ENCODE results near the gene SIX3. TPM values are rescaled to one million over a fixed set of nuclear protein-coding genes. Genes with fewer than 3 reads are reported as not detected.

Gene SIX3
- total and polyA plus RNA-seq, 3 experiments from 2014 or later, result not detected

- ChIA-PET POLR2A (no interaction called here), CTCF (no interaction called here)
- no peak overlapping the region for H3K27ac ChIP-seq (ENCODE audit: low read depth, low read length)
- Mint-ChIP-seq H3K9me3 (no peaks in the 10 kb centered on the region), H3K4me3 (no peak overlapping the region), H3K27ac (no peak overlapping the region), H3K4me1 (peaks cover 6 to 34% (median 22%) of the 10 kb centered on the region in 3 donors), H3K36me3 (no peaks in the 10 kb centered on the region), H3K27me3 (peaks cover 42 to 86% of the 10 kb centered on the region in 2 donors)
- H3K36me3 ChIP-seq (ENCODE audit: insufficient read depth, low read length), result no peaks in the 10 kb centered on the region
- no peak for DNase-seq
- H3K27me3 ChIP-seq (ENCODE audit: insufficient read depth, low read length, poor library complexity, severe bottlenecking), result peaks cover 30% of the 10 kb centered on the region
- H3K4me3 ChIP-seq (ENCODE audit: low read length), result no peak overlapping the region
- no peaks in the 10 kb centered on the region for H3K4me1 ChIP-seq (ENCODE audit: insufficient read depth, low read length)
- H3K9me3 ChIP-seq (ENCODE audit: low read length), result no peaks in the 10 kb centered on the region
Observed at GRCh38 chr2:44928483-44929158, 12.9 kb upstream of the SIX3 start.

- CTCF ChIA-PET, result no interaction called here
- no peak overlapping the region for H3K4me3 Mint-ChIP-seq
- H3K4me1 ChIP-seq (ENCODE audit: insufficient read depth, low read length), result no peaks in the 10 kb centered on the region
Observed at GRCh38 chr2:44929159-44929734, 12.3 kb upstream of the SIX3 start.

GRCh38 chr2:44929735-44930273 lies 11.7 kb upstream of the SIX3 start:
- H3K4me1 ChIP-seq (ENCODE audit: insufficient read depth, low read length), result no peaks in the 10 kb centered on the region
- no peaks in the 10 kb centered on the region for H3K9me3 ChIP-seq (ENCODE audit: low read length)
- peaks cover 6 to 37% (median 22%) of the 10 kb centered on the region in 3 donors for H3K4me1 Mint-ChIP-seq
- H3K27me3 Mint-ChIP-seq, result peaks cover 40 to 79% of the 10 kb centered on the region in 2 donors
- no peak overlapping the region for H3K27ac ChIP-seq (ENCODE audit: low read depth, low read length)
- H3K27ac Mint-ChIP-seq, result peak overlapping the region in 1 of 8 donors; percentile 45
- no peaks in the 10 kb centered on the region for H3K36me3 ChIP-seq (ENCODE audit: insufficient read depth, low read length)
- no peak for DNase-seq
- POLR2A ChIA-PET, result no interaction called here
- CTCF ChIA-PET, result no interaction called here
- H3K36me3 Mint-ChIP-seq, result no peaks in the 10 kb centered on the region
- no peaks in the 10 kb centered on the region for H3K9me3 Mint-ChIP-seq
- no peak overlapping the region for H3K4me3 ChIP-seq (ENCODE audit: low read length)
- H3K4me3 Mint-ChIP-seq, result peak overlapping the region in 2 of 7 donors; percentile 8 to 41
- H3K27me3 ChIP-seq (ENCODE audit: insufficient read depth, low read length, poor library complexity, severe bottlenecking), result peaks cover 27% of the 10 kb centered on the region

More at GRCh38 chr2:44929159-44929734, 12.3 kb upstream of the SIX3 start:
- Mint-ChIP-seq H3K36me3 (no peaks in the 10 kb centered on the region), H3K27ac (no peak overlapping the region), H3K4me1 (peaks cover 6 to 37% (median 22%) of the 10 kb centered on the region in 3 donors), H3K27me3 (peaks cover 41 to 85% of the 10 kb centered on the region in 2 donors), H3K9me3 (no peaks in the 10 kb centered on the region)
- H3K36me3 ChIP-seq (ENCODE audit: insufficient read depth, low read length), result no peaks in the 10 kb centered on the region
- POLR2A ChIA-PET, result no interaction called here
- DNase-seq, result no peak
- peaks cover 28% of the 10 kb centered on the region for H3K27me3 ChIP-seq (ENCODE audit: insufficient read depth, low read length, poor library complexity, severe bottlenecking)
- H3K4me3 ChIP-seq (ENCODE audit: low read length), result no peak overlapping the region
- H3K9me3 ChIP-seq (ENCODE audit: low read length), result no peaks in the 10 kb centered on the region
- no peak overlapping the region for H3K27ac ChIP-seq (ENCODE audit: low read depth, low read length)

- Histone ChIP-seq H3K27ac (ENCODE audit: low read depth, low read length) (no peak overlapping the region), H3K27me3 (ENCODE audit: insufficient read depth, low read length, poor library complexity, severe bottlenecking) (peaks cover 24% of the 10 kb centered on the region), H3K9me3 (ENCODE audit: low read length) (no peaks in the 10 kb centered on the region), H3K36me3 (ENCODE audit: insufficient read depth, low read length) (no peaks in the 10 kb centered on the region), H3K4me1 (ENCODE audit: insufficient read depth, low read length) (no peaks in the 10 kb centered on the region), H3K4me3 (ENCODE audit: low read length) (no peak overlapping the region)
- H3K9me3 Mint-ChIP-seq, result no peaks in the 10 kb centered on the region
- H3K4me3 Mint-ChIP-seq, result peak overlapping the region in 3 of 7 donors; percentile 6 to 41 (median 16)
- ChIA-PET CTCF (no interaction called here), POLR2A (no interaction called here)
- no peak overlapping the region for H3K27ac Mint-ChIP-seq
- peaks cover 37 to 76% of the 10 kb centered on the region in 2 donors for H3K27me3 Mint-ChIP-seq
- H3K4me1 Mint-ChIP-seq, result peaks cover 6 to 37% (median 22%) of the 10 kb centered on the region in 3 donors
- H3K36me3 Mint-ChIP-seq, result no peaks in the 10 kb centered on the region
- no peak for DNase-seq
Observed at GRCh38 chr2:44930274-44931197, 11.0 kb upstream of the SIX3 start.

- Histone ChIP-seq H3K27me3 (ENCODE audit: insufficient read depth, low read length, poor library complexity, severe bottlenecking) (peaks cover 21% of the 10 kb centered on the region), H3K9me3 (ENCODE audit: low read length) (no peaks in the 10 kb centered on the region), H3K4me1 (ENCODE audit: insufficient read depth, low read length) (no peaks in the 10 kb centered on the region), H3K27ac (ENCODE audit: low read depth, low read length) (no peak overlapping the region), H3K4me3 (ENCODE audit: low read length) (no peak overlapping the region), H3K36me3 (ENCODE audit: insufficient read depth, low read length) (no peaks in the 10 kb centered on the region)
- POLR2A ChIA-PET, result no interaction called here
- H3K27me3 Mint-ChIP-seq, result peaks cover 33 to 73% of the 10 kb centered on the region in 2 donors
- DNase-seq, result no peak
- no peak overlapping the region for H3K4me3 Mint-ChIP-seq
- H3K36me3 Mint-ChIP-seq, result no peaks in the 10 kb centered on the region
- H3K27ac Mint-ChIP-seq, result no peak overlapping the region
- no peaks in the 10 kb centered on the region for H3K9me3 Mint-ChIP-seq
- CTCF ChIA-PET, result no interaction called here
- peaks cover 6 to 41% (median 22%) of the 10 kb centered on the region in 3 donors for H3K4me1 Mint-ChIP-seq
Observed at GRCh38 chr2:44931198-44931780, 10.2 kb upstream of the SIX3 start.

GRCh38 chr2:44932079-44932478 lies 9.4 kb upstream of the SIX3 start:
- Mint-ChIP-seq H3K9me3 (no peaks in the 10 kb centered on the region), H3K4me3 (no peak overlapping the region), H3K27ac (no peak overlapping the region), H3K27me3 (peaks cover 36 to 75% of the 10 kb centered on the region in 2 donors), H3K36me3 (no peaks in the 10 kb centered on the region), H3K4me1 (peaks cover 8 to 49% (median 22%) of the 10 kb centered on the region in 3 donors)
- Histone ChIP-seq H3K9me3 (ENCODE audit: low read length) (no peaks in the 10 kb centered on the region), H3K27me3 (ENCODE audit: insufficient read depth, low read length, poor library complexity, severe bottlenecking) (peaks cover 29% of the 10 kb centered on the region), H3K4me1 (ENCODE audit: insufficient read depth, low read length) (no peaks in the 10 kb centered on the region), H3K36me3 (ENCODE audit: insufficient read depth, low read length) (no peaks in the 10 kb centered on the region), H3K4me3 (ENCODE audit: low read length) (no peak overlapping the region), H3K27ac (ENCODE audit: low read depth, low read length) (no peak overlapping the region)
- no peak for DNase-seq
- POLR2A ChIA-PET, result no interaction called here
- CTCF ChIA-PET, result no interaction called here

GRCh38 chr2:44932564-44933392 lies 8.7 kb upstream of the SIX3 start:
- peak overlapping the region in 1 of 8 donors; percentile 39 for H3K27ac Mint-ChIP-seq
- no peaks in the 10 kb centered on the region for H3K9me3 Mint-ChIP-seq
- no peak for DNase-seq
- H3K9me3 ChIP-seq (ENCODE audit: low read length), result no peaks in the 10 kb centered on the region
- no peaks in the 10 kb centered on the region for H3K36me3 ChIP-seq (ENCODE audit: insufficient read depth, low read length)
- peak overlapping the region in 1 of 7 donors; percentile 32 for H3K4me3 Mint-ChIP-seq
- no peak overlapping the region for H3K4me3 ChIP-seq (ENCODE audit: low read length)
- ChIA-PET CTCF (no interaction called here), POLR2A (interaction anchor here (0.6 kb wide), 1 partner anchor 50 kb away, joined by 4 read pairs; no protein-coding TSS in a partner anchor)
- H3K27me3 Mint-ChIP-seq, result peaks cover 35 to 71% of the 10 kb centered on the region in 2 donors
- H3K27ac ChIP-seq (ENCODE audit: low read depth, low read length), result no peak overlapping the region
- no peaks in the 10 kb centered on the region for H3K36me3 Mint-ChIP-seq
- peaks cover 8 to 52% (median 22%) of the 10 kb centered on the region in 3 donors for H3K4me1 Mint-ChIP-seq
- H3K4me1 ChIP-seq (ENCODE audit: insufficient read depth, low read length), result no peaks in the 10 kb centered on the region
- H3K27me3 ChIP-seq (ENCODE audit: insufficient read depth, low read length, poor library complexity, severe bottlenecking), result peaks cover 32% of the 10 kb centered on the region

All from CD8-positive, alpha-beta memory T cell (primary cell).